Fibroblast of skin of left quadriceps (primary cell): Measurements from ENCODE around the gene PEX7.
"Not testable (repeated sequence)": the region's sequence is repeated elsewhere in the genome, so short reads cannot be mapped to it uniquely, and the experiment has no call there.

Experiments used
- DNase-seq, 2 experiments: peaks; one replicate each; pipeline ENCODE4 v3.0.0-alpha.2; 2013; ENCODE audit warnings: low read depth in 2 of 2

Gene PEX7

DNA sequence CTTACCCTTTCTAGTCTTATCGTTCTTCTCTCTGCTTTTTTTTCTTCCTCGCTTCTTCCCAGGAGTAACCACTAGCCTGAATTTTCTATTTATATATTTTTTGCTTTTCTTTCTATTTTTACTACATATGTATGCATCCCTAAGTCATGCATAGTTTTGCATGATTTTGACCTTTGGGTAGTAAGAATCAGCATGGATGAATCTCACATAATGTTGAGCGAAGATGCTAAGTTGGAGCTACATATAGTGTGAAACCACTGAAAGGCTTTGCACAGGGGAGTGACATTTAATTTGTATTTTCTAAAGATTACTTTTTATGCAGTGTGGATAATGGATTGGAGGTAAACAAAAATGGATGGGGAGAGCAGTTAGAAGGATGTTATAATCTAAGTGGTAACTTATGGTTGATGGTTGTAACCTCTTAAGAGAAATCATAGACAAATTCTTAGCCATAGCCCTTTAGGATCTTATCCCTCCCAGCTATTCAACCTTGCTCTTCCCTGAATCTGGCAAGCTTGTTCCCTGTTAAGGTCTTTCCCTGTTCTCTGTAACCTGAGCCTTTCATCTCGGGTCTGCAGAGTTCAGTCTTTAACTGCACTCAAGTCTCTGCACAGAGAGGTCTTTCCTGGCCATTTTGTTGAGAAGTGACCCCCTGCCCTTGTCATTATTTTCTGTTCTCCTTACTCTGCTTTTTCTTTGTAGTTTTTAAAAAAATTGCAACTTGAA, 18.0 kb downstream of the PEX7 start:
- no peak for DNase-seq

DNA sequence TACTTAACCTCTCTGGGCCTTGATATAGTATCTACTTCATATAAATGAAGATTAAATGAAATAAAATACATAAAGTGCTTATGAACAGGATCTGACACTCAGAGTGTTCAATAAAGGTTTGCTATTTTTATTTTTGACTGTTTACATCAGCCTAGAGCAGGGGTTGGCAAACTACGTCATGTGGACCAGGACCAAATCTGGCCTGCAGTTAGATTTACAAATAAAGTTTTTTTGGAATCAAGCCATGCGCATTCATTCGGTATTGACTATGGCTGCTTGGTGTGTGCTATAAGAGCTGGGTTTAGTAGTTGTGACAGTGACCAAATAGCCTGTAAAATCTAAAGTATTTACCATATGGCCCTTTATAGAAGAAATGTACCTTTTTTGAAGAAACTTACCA, 20.8 kb downstream of the PEX7 start:
- DNase-seq = no peak

GRCh38 chr6:136846046-136846445, 23.7 kb downstream of the PEX7 start:
- DNase-seq = peak; percentile 12 to 17

- DNase-seq = not testable (repeated sequence)
These were observed 24.1 kb downstream of the PEX7 start for GRCh38 chr6:136846477-136846876.

DNA sequence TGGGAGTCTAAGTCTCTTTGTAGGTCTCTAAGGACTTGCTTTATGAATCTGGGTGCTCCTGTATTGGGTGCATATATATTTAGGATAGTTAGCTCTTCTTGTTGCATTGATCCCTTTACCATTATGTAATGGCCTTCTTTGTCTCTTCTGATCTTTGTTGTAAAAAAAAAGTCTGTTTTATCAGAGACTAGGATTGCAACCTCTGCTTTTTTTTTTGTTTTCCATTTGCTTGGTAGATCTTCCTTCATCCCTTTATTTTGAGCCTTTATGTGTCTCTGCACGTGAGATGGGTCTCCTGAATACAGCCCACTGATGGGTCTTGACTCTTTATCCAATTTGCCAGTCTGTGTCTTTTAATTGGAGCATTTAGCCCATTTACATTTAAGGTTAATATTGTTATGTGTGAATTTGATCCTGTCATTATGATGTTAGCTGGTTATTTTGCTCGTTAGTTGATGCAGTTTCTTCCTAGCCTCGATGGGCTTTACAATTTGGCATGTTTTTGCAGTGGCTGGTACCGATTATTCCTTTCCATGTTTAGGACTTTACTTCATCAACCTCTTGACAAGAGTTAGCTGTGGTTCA, 27.7 kb downstream of the PEX7 start:
- DNase-seq = not testable (repeated sequence)

DNA sequence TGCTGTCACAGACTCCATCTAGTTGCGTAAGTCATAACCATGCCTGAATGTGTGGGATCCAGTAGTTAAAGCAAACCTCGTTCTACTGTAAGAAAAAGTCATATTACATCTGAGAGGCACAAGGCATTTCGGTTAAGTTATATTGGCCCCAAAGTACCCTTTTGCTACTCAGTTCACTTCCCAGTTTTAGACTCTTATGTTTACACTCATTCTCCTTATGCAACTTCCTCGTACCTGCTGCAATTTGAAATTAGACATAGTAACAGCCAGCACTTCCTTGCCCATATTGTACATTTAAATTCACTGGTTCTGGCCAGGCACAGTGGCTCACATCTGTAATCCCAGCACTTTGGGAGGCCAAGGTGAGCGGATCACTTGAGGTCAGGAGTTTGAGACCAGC, 37.0 kb downstream of the PEX7 start:
- DNase-seq = no peak

DNA sequence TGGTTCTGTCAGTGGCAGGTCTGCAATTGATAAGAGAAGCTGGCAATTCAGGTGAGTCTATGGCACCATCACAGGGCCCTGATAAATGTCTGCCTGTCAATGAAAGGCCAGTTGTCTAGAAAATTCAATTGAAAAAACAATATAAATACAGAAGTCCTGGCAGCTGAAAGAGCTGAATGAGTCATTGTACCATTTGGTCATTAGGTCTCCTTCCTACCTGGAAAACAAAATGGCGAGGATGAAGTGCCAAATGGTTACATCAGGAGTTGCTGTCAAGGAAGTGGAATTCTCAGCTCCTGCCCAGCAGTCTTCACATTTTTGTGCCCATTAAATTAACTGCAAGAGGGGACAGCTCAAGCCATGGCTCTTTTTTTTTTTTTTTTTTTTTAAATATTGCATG, 37.7 kb downstream of the PEX7 start:
- DNase-seq = no peak

- DNase-seq = no peak
These were observed 40.3 kb downstream of the PEX7 start for GRCh38 chr6:136862662-136863061.

GRCh38 chr6:136863752-136864151, 41.4 kb downstream of the PEX7 start:
- DNase-seq = no peak

DNA sequence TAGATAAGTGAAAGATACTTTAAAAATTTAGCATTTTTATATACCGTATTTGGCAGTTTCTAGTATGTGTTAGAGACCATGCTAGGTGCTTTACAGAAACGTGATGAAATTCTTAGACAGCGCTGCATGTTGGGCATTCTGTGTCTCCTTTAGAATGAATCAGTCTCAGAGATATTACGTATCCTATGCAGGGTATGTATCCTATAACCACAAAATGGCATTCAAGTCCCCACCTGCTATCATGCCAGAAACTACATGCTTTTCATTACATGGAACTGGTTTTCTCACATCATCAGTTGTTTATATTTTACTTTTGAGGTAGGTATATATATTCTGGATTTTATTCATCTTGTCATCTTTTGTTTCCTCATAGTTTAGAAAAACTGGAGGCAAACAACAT, 42.3 kb downstream of the PEX7 start:
- no peak for DNase-seq

DNA sequence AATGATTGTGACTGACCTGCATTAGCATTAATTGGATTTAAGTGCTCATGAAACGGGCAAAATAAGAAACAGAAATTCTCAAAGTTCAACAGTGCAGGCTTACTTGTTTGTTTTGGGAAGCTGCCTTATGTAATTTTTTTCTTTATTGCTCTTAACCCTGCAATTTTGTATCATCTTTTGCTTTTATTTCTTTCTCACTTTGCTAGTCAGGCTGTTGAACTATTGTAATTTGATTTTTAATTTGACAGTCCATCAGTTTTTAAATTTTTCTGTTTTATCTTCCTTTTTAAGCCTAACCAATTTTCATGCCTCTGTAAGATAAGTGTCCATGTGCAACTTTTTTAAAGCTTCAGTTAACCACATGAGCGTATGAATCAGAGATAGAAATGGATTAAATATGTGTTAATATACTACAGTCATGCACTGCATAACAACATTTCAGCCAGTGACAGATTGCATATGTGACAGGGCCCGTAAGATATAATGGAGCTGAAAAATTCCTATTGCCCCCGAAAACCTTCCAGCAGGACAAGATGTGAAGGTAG, 44.6 kb downstream of the PEX7 start:
- DNase-seq = no peak

DNA sequence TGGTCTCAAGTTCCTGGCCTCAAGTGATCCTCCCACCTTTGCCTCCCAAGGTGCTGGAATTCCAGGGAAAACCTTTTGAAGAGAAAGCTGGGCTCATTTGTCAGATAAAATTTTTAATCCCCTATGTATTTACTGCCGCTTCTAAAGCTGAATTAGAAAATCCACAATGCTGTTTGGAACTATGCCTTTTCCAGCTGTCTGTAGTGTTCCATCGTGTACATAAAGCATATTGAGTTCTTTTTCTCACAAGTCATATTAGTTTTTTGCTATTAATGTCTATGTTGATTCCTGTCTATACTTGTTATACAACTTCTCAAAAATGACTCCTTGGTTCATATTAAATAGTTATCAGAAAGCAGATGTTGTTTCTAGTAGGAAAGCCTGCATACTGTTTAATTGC, 47.1 kb downstream of the PEX7 start:
- no peak for DNase-seq

DNA sequence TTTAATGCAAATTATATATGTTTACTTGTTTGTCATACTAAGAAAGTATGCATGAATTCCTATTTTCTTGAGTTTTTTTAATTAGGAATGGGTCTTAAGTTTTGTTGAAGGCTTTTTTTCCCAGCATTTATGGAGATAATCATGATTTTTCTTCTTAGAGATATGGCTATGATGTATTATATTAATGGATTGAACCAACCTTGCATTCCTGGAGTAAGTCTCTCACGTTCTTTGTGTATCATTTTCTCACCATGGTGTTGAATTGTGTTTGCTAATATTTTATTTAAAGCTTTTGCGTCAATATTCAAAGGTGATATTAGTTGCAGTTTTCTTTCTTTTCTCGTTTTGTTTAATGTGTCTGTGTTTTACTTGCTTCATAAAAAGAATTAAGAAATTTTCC, 51.4 kb downstream of the PEX7 start:
- no peak for DNase-seq

DNA sequence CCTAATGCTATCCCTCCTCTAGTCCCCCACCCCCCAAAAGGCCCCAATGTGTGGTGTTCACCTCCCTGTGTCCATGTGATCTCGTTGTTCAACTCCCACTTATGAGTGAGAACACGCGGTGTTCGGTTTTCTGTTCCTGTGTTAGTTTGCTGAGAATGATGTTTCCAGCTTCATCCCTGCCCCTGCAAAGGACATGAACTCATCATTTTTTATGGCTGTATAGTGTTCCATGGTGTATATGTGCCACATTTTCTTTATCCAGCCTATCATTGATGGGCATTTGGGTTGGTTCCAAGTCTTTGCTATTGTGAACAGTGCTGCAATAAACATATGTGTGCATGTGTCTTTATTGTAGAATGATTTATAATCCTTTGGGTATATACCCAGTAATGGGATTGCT, 54.1 kb downstream of the PEX7 start:
- not testable (repeated sequence) for DNase-seq

DNA sequence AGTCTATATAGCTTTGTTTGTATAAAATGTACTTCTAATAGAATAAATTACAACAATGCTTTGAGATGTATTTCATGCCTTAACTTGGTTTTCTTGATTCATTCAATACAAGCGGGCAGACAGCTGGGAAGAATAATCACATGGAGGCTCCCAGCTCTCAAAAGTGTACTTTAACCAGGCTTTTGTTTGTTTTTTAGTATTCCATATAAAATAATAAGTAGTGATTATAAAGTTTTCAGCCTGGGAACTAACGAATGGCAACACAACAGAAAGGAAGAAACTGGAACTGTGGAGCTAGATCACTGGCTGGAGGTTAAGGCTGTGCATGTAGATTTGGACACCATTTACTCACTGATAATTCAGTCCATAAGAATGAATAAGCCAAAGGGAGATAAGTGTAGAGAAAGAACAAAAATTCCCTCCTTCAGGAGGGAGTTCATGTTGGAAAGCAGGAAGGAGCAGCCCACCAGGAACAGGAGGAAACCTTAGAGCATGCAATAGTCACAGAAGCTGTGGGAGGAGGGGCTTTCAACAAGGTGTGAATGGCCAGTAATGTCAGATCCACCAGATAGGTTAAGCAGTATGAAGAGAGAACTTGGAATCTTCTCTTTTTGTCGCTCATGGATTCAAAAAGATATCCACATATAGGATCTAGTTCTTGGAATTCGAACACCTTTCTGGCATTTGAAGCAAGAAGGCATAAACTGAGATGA, 58.5 kb downstream of the PEX7 start:
- DNase-seq = no peak

DNA sequence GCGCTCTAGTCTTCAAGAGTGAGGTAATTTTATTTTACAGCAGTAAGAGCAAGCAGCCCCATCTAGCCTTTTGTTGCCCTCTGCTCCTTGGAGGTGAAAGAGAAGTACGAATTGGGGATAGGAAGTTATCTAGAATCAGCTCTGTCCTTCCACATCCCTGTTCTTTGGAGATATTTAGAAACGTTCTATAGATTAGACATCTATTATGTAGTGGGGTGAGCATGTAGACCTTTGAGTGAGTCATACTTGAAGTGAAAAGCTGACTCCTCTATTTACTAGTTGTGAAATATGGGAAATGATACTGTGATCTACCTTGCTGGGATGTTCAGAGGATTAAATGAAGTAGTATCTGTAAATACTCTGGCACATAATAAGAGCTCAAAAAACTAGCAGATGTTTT, 63.7 kb downstream of the PEX7 start:
- no peak for DNase-seq

GRCh38 chr6:136887953-136888352, 65.6 kb downstream of the PEX7 start:
- no peak for DNase-seq

DNA sequence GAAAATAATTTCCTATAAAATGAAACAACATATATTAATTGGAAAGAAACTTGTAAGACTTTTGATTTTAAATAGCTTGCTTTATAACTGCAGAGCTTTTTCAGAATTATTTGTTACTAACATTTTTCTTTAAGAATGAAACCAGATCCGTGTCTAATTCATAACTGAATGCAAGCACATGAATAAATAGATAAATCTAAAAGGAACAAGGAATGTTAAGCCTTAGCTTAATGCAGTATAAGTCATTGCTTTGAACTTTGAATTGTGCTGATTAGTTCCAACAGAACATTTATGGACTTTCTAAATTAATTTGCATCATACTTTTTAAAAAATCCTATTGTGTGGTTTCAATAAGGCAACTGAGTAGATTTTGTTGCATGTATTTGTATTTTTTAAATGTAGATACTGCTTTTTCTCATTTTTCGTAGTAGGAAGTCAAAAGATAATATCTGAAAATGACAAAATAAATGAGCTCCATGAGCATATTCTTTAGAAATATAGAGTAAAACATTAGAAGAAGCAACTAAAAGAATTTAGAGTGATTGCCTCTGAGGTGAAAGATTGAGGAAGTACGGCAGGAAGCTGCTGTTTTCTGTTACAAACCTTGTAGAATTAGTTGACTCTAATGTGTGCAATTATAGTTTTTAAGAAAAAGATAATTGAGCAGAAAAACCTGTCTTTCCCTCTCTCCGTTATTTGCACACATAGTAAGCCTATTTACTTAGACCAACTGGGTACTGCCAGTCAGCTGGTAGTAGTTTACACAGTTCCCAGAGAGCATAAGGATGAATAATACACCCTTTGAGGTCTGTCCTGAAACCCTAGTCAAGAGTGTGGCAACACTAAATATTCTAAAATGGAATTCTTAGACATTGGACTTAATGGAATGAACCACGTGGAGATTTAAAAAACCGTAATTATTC, 67.1 kb downstream of the PEX7 start:
- no peak for DNase-seq

GRCh38 chr6:136890194-136890839, 67.9 kb downstream of the PEX7 start:
- DNase-seq = no peak

GRCh38 chr6:136890986-136891385, 68.6 kb downstream of the PEX7 start:
- DNase-seq = no peak

DNA sequence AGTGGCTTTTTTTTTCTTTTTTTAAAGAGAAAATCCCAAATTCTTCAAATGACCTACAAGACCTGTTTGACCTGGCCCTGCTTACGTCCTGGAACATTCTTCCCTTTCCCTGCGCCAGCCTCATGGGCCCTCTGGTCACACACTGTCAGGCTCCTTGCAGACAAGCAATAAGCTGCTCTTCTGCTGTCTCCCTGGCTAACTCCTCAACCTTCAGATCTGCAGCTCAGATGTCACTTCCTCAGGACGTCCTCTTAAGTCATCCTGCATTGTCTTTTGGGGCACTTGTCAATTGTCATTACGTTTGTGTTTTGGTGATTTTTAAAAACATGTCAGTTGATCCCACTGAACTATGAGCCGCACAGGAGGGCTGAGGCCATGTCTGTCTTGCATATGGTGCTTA, 70.8 kb downstream of the PEX7 start:
- no peak for DNase-seq
